Fibroblast of lung (primary cell): ENCODE data around the gene RAI1.

Experiments
- CTCF ChIP-seq, 2 donors: IDR thresholded peaks in 1 of 2; conservative IDR thresholded peaks in 1 of 2; 1 replicate in 1 of 2; 2 replicates in 1 of 2; pipeline ENCODE4 v1.5.1; 2011 to 2012; ENCODE audit warnings: low read length in 2 of 2, control low read depth in 1 of 2, inconsistent platforms in 1 of 2, low read depth in 1 of 2, mild to moderate bottlenecking in 1 of 2
- EZH2 ChIP-seq: IDR thresholded peaks from 2 replicates; pipeline ENCODE4 v1.5.1; 2012; ENCODE audit warnings: low read length, control low read depth, mild to moderate bottlenecking; ENCODE audit errors: missing control alignments

GRCh38 chr17:17796787-17797061 lies 115.5 kb downstream of the RAI1 start:
- TF ChIP-seq EZH2 (no peak), CTCF (conservative IDR thresholded peaks at IDR 0.05 in 1 of 2, IDR thresholded peaks at IDR 0.05 in 1 of 2; ENCODE audit: low read depth in 1 of 2, low read length in 2 of 2) (no peak)
